ENCODE results near the gene DNASE1L1.

GRCh38 chrX:154352466-154352865 lies 56.6 kb downstream of the DNASE1L1 start:
- TF ChIP-seq ZNF423 (CRISPR knock-in tag; IDR thresholded peaks at IDR 0.05) (no peak), CTCF (IDR thresholded peaks at IDR 0.05) (no peak), ATF6 (CRISPR knock-in tag; IDR thresholded peaks at IDR 0.05) (no peak), ATF2 (CRISPR knock-in tag; IDR thresholded peaks at IDR 0.05; ENCODE audit: borderline replicate concordance, low read depth) (no peak), TEAD1 (CRISPR knock-in tag; IDR thresholded peaks at IDR 0.05) (no peak), TEAD4 (CRISPR knock-in tag; IDR thresholded peaks at IDR 0.05) (no peak), E2F4 (CRISPR knock-in tag; IDR thresholded peaks at IDR 0.05; ENCODE audit: borderline replicate concordance, low read depth) (no peak), ZNF416 (CRISPR knock-in tag; IDR thresholded peaks at IDR 0.05) (no peak), JUN (CRISPR knock-in tag; IDR thresholded peaks at IDR 0.05) (no peak), ZNF281 (CRISPR knock-in tag; IDR thresholded peaks at IDR 0.05) (no peak), ATF3 (CRISPR knock-in tag; conservative IDR thresholded peaks at IDR 0.05) (no peak), E2F1 (CRISPR knock-in tag; IDR thresholded peaks at IDR 0.05) (no peak)

Data from WTC11 (cell line).